ENCODE results near the gene KCNJ16. TPM values are rescaled to one million over a fixed set of nuclear protein-coding genes. Genes with fewer than 3 reads are reported as not detected.

The KCNJ16 gene
- total RNA-seq, 1 donor = not detected

DNA sequence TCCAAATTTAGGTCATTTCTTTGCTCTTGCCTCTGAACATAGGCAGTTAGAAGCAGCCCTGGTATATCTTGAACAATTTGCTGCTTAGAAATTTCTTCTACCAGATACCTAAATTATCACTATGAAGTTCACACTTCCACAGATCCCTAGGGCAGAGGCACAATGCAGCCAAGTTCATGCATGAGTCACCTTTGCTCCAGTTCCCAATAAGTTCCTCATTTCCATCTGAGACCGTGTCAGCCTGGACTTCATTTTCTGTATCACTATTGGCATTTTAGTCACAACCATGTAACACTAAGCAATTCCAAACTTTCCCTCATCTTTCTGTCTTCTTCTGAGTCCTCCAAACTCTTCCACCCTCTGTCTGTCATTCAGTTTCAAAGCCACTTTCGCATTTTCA lies 45.0 kb downstream of the KCNJ16 start:
- Histone ChIP-seq H2AFZ (ENCODE audit: low read length) (no peak overlapping the region), H3K27ac (ENCODE audit: low read depth, low read length) (no peak overlapping the region), H3K27me3 (ENCODE audit: insufficient read depth, low read length) (no peaks in the 10 kb centered on the region), H3K36me3 (ENCODE audit: insufficient read depth, low read length) (no peaks in the 10 kb centered on the region), H3K4me1 (ENCODE audit: insufficient read depth, low read length) (peaks cover 5% of the 10 kb centered on the region), H3K9me3 (ENCODE audit: low read depth, low read length) (no peaks in the 10 kb centered on the region), H3K79me2 (ENCODE audit: insufficient read depth, low read length) (no peaks in the 10 kb centered on the region), H3K4me3 (ENCODE audit: insufficient read depth, low read length) (no peak overlapping the region), H3K4me2 (ENCODE audit: insufficient read depth, low read length) (no peak overlapping the region), H4K20me1 (ENCODE audit: insufficient read depth, low read length) (no peaks in the 10 kb centered on the region)
- TF ChIP-seq, protein P1, sequence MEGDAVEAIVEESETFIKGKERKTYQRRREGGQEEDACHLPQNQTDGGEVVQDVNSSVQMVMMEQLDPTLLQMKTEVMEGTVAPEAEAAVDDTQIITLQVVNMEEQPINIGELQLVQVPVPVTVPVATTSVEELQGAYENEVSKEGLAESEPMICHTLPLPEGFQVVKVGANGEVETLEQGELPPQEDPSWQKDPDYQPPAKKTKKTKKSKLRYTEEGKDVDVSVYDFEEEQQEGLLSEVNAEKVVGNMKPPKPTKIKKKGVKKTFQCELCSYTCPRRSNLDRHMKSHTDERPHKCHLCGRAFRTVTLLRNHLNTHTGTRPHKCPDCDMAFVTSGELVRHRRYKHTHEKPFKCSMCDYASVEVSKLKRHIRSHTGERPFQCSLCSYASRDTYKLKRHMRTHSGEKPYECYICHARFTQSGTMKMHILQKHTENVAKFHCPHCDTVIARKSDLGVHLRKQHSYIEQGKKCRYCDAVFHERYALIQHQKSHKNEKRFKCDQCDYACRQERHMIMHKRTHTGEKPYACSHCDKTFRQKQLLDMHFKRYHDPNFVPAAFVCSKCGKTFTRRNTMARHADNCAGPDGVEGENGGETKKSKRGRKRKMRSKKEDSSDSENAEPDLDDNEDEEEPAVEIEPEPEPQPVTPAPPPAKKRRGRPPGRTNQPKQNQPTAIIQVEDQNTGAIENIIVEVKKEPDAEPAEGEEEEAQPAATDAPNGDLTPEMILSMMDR (IDR thresholded peaks at IDR 0.05; ENCODE audit: extremely low read depth, low read depth, low read length) = no peak
- DNase-seq (ENCODE audit: insufficient read length, low spot score, missing footprints) = no peak

DNA sequence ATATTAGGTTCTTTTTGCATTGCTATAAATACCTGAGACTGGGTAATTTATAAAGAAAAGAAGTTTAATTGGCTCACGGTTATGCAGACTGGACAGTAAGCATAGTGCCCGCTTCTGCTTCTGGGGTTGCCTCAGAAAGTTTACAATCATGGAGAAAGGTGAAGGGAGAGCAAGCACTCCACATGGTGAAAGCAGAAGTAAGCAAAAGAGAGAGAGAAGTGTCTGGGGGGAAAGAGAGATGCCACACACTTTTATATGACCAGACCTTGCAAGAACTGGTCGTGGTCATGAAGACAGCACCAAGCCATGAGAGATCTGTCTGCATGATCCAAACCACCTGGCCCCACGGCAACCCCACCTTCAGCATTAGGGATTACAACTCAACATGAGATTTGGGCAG lies 45.4 kb downstream of the KCNJ16 start:
- Histone ChIP-seq H3K27me3 (ENCODE audit: insufficient read depth, low read length) (no peaks in the 10 kb centered on the region), H4K20me1 (ENCODE audit: insufficient read depth, low read length) (no peaks in the 10 kb centered on the region), H3K4me3 (ENCODE audit: insufficient read depth, low read length) (no peak overlapping the region), H3K79me2 (ENCODE audit: insufficient read depth, low read length) (no peaks in the 10 kb centered on the region), H3K4me1 (ENCODE audit: insufficient read depth, low read length) (peaks cover 5% of the 10 kb centered on the region), H3K36me3 (ENCODE audit: insufficient read depth, low read length) (no peaks in the 10 kb centered on the region), H3K9me3 (ENCODE audit: low read depth, low read length) (no peaks in the 10 kb centered on the region), H3K27ac (ENCODE audit: low read depth, low read length) (no peak overlapping the region), H3K4me2 (ENCODE audit: insufficient read depth, low read length) (no peak overlapping the region), H2AFZ (ENCODE audit: low read length) (no peak overlapping the region)
- TF ChIP-seq, protein P1 (IDR thresholded peaks at IDR 0.05; ENCODE audit: extremely low read depth, low read depth, low read length) = no peak
- no peak for DNase-seq (ENCODE audit: insufficient read length, low spot score, missing footprints)

- Histone ChIP-seq H3K27me3 (ENCODE audit: insufficient read depth, low read length) (no peaks in the 10 kb centered on the region), H3K27ac (ENCODE audit: low read depth, low read length) (no peak overlapping the region), H3K79me2 (ENCODE audit: insufficient read depth, low read length) (no peaks in the 10 kb centered on the region), H3K4me3 (ENCODE audit: insufficient read depth, low read length) (no peak overlapping the region), H3K36me3 (ENCODE audit: insufficient read depth, low read length) (no peaks in the 10 kb centered on the region), H2AFZ (ENCODE audit: low read length) (no peak overlapping the region), H3K9me3 (ENCODE audit: low read depth, low read length) (no peaks in the 10 kb centered on the region), H4K20me1 (ENCODE audit: insufficient read depth, low read length) (no peaks in the 10 kb centered on the region), H3K4me1 (ENCODE audit: insufficient read depth, low read length) (peaks cover 5% of the 10 kb centered on the region), H3K4me2 (ENCODE audit: insufficient read depth, low read length) (no peak overlapping the region)
- peak; percentile 71 for DNase-seq (ENCODE audit: insufficient read length, low spot score, missing footprints)
- TF ChIP-seq, protein P1 (IDR thresholded peaks at IDR 0.05; ENCODE audit: extremely low read depth, low read depth, low read length) = no peak
Observed at GRCh38 chr17:70121126-70121525, 46.1 kb downstream of the KCNJ16 start.

- Histone ChIP-seq H2AFZ (ENCODE audit: low read length) (no peak overlapping the region), H3K79me2 (ENCODE audit: insufficient read depth, low read length) (no peaks in the 10 kb centered on the region), H3K4me3 (ENCODE audit: insufficient read depth, low read length) (no peak overlapping the region), H3K4me2 (ENCODE audit: insufficient read depth, low read length) (no peak overlapping the region), H3K4me1 (ENCODE audit: insufficient read depth, low read length) (peaks cover 5% of the 10 kb centered on the region), H4K20me1 (ENCODE audit: insufficient read depth, low read length) (no peaks in the 10 kb centered on the region), H3K27ac (ENCODE audit: low read depth, low read length) (no peak overlapping the region), H3K36me3 (ENCODE audit: insufficient read depth, low read length) (no peaks in the 10 kb centered on the region), H3K27me3 (ENCODE audit: insufficient read depth, low read length) (no peaks in the 10 kb centered on the region), H3K9me3 (ENCODE audit: low read depth, low read length) (no peaks in the 10 kb centered on the region)
- TF ChIP-seq, protein P1 (IDR thresholded peaks at IDR 0.05; ENCODE audit: extremely low read depth, low read depth, low read length) = no peak
- no peak for DNase-seq (ENCODE audit: insufficient read length, low spot score, missing footprints)
Observed at GRCh38 chr17:70123193-70123592, 48.2 kb downstream of the KCNJ16 start.

Measured in osteoblast (primary cell).